ENCODE measurements around the gene ZNF292. TPM values are rescaled to one million over a fixed set of nuclear protein-coding genes. Genes with fewer than 3 reads are reported as not detected.

ZNF292 gene
- total RNA-seq, 2 donors from 2014 or later = 28.0 to 30.3 TPM

DNA sequence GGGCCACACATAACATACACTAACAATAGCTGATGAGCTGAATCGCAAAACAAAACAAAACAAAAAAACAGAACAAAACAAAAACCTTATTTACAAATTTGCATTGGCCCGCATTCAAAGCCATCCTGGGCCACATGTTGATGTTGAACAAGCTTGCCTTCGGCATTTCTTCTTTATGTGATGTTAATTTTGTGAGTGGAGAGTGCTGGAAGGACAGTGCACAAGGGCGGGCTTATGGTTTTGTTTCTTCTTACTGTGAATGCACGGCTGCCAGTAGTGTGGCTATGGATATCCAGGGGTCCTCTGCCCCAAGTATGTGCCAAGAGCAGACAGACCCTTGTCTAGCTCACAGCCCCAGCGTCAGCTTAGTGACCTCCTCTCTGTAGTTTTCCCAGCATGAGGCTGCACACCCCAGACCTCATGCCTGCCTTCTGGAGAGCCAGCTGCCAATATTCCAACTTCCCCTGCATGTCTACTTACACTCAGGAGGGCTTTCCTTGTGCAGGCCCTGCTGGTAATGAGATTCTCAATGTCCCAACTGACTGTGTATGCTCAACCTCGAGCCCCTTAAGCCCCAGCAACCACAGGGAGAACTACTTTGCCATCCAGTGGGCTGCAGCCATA, 24.9 kb downstream of the ZNF292 start:
- ATAC-seq = no peak

DNA sequence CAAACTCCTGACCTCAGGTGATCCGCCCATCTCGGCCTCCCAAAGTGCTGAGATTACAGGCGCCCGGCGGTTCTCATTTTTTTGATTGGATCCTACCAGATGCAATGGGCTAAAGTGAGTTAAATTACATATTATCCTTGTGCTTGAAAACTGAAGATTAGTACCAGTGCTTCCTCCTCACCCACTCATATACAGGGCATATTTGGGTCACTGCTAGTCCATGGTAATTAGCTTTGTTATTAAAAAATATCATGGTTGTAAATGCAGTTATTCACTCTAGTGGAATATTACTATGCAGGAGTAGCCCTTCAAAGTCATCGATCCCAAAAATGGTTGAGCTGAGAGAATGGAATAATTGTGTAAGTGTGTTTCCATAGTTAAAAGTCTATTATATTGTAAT, 26.5 kb downstream of the ZNF292 start:
- ATAC-seq (no peak), DNase-seq (no peak)
- Histone ChIP-seq H3K9me3 (no peaks in the 10 kb centered on the region), H3K4me3 (no peak overlapping the region), H3K27me3 (no peaks in the 10 kb centered on the region), H3K4me1 (no peaks in the 10 kb centered on the region), H3K36me3 (replicated peaks in 1 of 2; ENCODE audit: insufficient read depth in 1 of 2, low read depth in 2 of 2) (no peaks in the 10 kb centered on the region), H3K27ac (no peak overlapping the region)
- intact Hi-C loops (cut with DNase I) = no loop called here
- WGBS, 2 donors = 91 to 97% methylated on average over 6 of the region's 6 CpGs
- TF ChIP-seq POLR2A (IDR thresholded peaks at IDR 0.05) = no peak
- TF ChIP-seq, protein P1, sequence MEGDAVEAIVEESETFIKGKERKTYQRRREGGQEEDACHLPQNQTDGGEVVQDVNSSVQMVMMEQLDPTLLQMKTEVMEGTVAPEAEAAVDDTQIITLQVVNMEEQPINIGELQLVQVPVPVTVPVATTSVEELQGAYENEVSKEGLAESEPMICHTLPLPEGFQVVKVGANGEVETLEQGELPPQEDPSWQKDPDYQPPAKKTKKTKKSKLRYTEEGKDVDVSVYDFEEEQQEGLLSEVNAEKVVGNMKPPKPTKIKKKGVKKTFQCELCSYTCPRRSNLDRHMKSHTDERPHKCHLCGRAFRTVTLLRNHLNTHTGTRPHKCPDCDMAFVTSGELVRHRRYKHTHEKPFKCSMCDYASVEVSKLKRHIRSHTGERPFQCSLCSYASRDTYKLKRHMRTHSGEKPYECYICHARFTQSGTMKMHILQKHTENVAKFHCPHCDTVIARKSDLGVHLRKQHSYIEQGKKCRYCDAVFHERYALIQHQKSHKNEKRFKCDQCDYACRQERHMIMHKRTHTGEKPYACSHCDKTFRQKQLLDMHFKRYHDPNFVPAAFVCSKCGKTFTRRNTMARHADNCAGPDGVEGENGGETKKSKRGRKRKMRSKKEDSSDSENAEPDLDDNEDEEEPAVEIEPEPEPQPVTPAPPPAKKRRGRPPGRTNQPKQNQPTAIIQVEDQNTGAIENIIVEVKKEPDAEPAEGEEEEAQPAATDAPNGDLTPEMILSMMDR (IDR thresholded peaks at IDR 0.05) = no peak

More for the DNA sequence above, 24.9 kb downstream of the ZNF292 start:
- Histone ChIP-seq H3K36me3 (replicated peaks in 1 of 2; ENCODE audit: insufficient read depth in 1 of 2, low read depth in 2 of 2) (no peaks in the 10 kb centered on the region), H3K4me1 (no peaks in the 10 kb centered on the region), H3K27me3 (no peaks in the 10 kb centered on the region), H3K9me3 (no peaks in the 10 kb centered on the region), H3K27ac (no peak overlapping the region), H3K4me3 (no peak overlapping the region)
- TF ChIP-seq, protein P1 (IDR thresholded peaks at IDR 0.05) = no peak
- no peak for TF ChIP-seq POLR2A (IDR thresholded peaks at IDR 0.05)
- DNase-seq = no peak
- 90 to 93% methylated on average over 7 of the region's 7 CpGs for WGBS, 2 donors
- intact Hi-C loops (cut with DNase I) = no loop called here

DNA sequence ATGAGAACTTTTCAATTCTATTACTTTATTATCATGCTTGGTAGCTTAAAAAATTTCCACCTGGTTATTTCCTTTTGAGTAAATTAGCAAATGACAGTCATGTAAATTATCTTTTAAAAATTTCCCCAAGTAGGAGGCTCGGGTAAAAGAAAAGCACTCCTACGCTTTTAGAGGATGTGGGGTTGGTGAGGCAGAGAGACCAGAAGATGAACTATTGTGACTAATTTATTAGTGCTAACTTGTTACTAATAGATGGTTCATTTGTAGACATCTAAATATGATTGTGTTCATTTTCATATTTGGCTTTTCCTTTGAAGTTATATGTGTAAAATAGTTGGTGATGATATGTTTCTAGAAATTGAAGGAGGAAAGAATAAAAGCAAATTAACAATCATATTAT, 27.0 kb downstream of the ZNF292 start:
- 79 to 91% methylated on average over 2 of the region's 2 CpGs for WGBS, 2 donors
- DNase-seq (no peak), ATAC-seq (no peak)
- TF ChIP-seq, protein P1 (IDR thresholded peaks at IDR 0.05) = no peak
- no peak for TF ChIP-seq POLR2A (IDR thresholded peaks at IDR 0.05)
- no peaks in the 10 kb centered on the region for H3K36me3 ChIP-seq (replicated peaks in 1 of 2; ENCODE audit: insufficient read depth in 1 of 2, low read depth in 2 of 2)
- H3K27me3 ChIP-seq = no peaks in the 10 kb centered on the region
- no peaks in the 10 kb centered on the region for H3K4me1 ChIP-seq
- no peak overlapping the region for H3K4me3 ChIP-seq
- intact Hi-C loops (cut with DNase I) = no loop called here
- H3K9me3 ChIP-seq = no peaks in the 10 kb centered on the region
- H3K27ac ChIP-seq = no peak overlapping the region

DNA sequence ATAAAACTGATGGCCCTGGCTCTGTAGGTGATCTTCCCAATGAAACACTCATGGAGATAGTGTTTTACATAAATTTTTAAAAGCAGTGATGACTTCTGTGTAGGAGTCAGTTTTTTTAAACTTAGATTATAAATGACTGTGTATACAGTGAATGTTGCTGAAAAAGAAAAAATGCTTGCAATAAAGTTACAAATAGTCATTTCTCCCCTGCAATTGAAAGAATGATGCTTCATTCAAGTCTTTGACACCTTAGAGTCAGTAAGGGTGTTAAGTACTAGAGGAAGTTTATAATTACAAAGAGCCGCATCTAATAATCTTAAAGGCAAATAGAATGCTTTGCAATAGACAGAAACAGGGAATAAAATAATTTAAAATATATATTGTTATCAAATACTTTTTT, 27.6 kb downstream of the ZNF292 start:
- ATAC-seq = no peak
- H3K27ac ChIP-seq = no peak overlapping the region
- TF ChIP-seq, protein P1 (IDR thresholded peaks at IDR 0.05) = no peak
- TF ChIP-seq POLR2A (IDR thresholded peaks at IDR 0.05) = no peak
- 89 to 90% methylated on average over 1 of the region's 1 CpG for WGBS, 2 donors
- H3K36me3 ChIP-seq (replicated peaks in 1 of 2; ENCODE audit: insufficient read depth in 1 of 2, low read depth in 2 of 2) = no peaks in the 10 kb centered on the region
- H3K4me1 ChIP-seq = no peaks in the 10 kb centered on the region
- H3K27me3 ChIP-seq = no peaks in the 10 kb centered on the region
- intact Hi-C loops (cut with DNase I) = no loop called here
- no peaks in the 10 kb centered on the region for H3K9me3 ChIP-seq
- DNase-seq = no peak
- no peak overlapping the region for H3K4me3 ChIP-seq

DNA sequence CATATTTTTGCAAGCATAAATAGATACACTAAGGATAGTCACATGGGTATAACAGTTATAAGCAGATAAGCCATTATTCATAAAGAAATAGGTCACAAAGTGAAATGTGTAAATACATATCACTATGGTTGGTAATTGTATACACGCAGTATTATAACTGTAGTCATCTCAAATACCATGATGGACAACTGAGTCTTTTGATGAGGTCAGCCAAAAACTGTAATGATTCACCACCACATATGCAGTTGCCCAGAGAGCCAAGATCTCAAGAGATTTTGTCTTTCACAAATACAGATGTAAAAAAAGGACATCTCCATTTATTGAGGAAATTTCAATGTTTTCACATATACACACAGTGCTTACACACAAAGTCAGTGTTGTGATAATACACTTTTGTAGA, 28.3 kb downstream of the ZNF292 start:
- DNase-seq (no peak), ATAC-seq (no peak)
- no peak for TF ChIP-seq POLR2A (IDR thresholded peaks at IDR 0.05)
- TF ChIP-seq, protein P1 (IDR thresholded peaks at IDR 0.05) = no peak
- intact Hi-C loops (cut with DNase I) = no loop called here
- no peaks in the 10 kb centered on the region for H3K36me3 ChIP-seq (replicated peaks in 1 of 2; ENCODE audit: insufficient read depth in 1 of 2, low read depth in 2 of 2)
- H3K27me3 ChIP-seq = no peaks in the 10 kb centered on the region
- H3K4me3 ChIP-seq = no peak overlapping the region
- H3K27ac ChIP-seq = no peak overlapping the region
- no peaks in the 10 kb centered on the region for H3K4me1 ChIP-seq
- no peaks in the 10 kb centered on the region for H3K9me3 ChIP-seq
- WGBS, 2 donors = 91 to 97% methylated on average over 1 of the region's 1 CpG
